Measurements from ENCODE around the gene SRPK1. TPM values are rescaled to one million over a fixed set of nuclear protein-coding genes. Genes with fewer than 3 reads are reported as not detected.

Gene SRPK1
- total and polyA plus RNA-seq, 2 of the 8 experiments (the other 6 are each of a cell fraction or from before 2014, with no cell fraction given) = 25.7 to 116 TPM

- TF ChIP-seq TCF12 (IDR thresholded peaks at IDR 0.05; ENCODE audit: low read depth, low read length) = no peak
- no peak for TF ChIP-seq NRF1 (IDR thresholded peaks at IDR 0.05; ENCODE audit: low read depth, low read length)
Observed at GRCh38 chr6:35892482-35892881, 28.4 kb downstream of the SRPK1 start (continued).
